HEK293T (cell line): ENCODE data around the gene MMP3.
"Not testable (repeated sequence)": the region's sequence is repeated elsewhere in the genome, so short reads cannot be mapped to it uniquely, and the experiment has no call there.

Experiments
- CTCF ChIA-PET: fragments of 350-600 bp; formaldehyde crosslinking; extraction: SDS; loops from one replicate; lab custom pipeline; 2021; ENCODE audit warnings: antibody characterized with exemption, inconsistent platforms; lab: Yijun Ruan, JAX
- POLR2A ChIA-PET: fragments of 350-600 bp; formaldehyde crosslinking; extraction: SDS; loops from one replicate; lab custom pipeline; 2020; ENCODE audit warnings: antibody characterized with exemption, inconsistent platforms; lab: Yijun Ruan, JAX
- DNase-seq: peaks from one replicate; pipeline ENCODE4 v3.0.0; 2012; ENCODE audit warnings: mixed read lengths; ENCODE audit errors: extremely low spot score
- ARNT ChIP-seq: fragments of 450-650 bp; IDR thresholded peaks from 2 replicates; pipeline ENCODE4 v1.6.1; 2017; ENCODE audit warnings: mild to moderate bottlenecking
- BHLHE40 ChIP-seq: fragments of 450-650 bp; IDR thresholded peaks from 2 replicates; pipeline ENCODE4 v1.6.1; 2016; ENCODE audit warnings: mild to moderate bottlenecking, moderate library complexity, borderline replicate concordance
- CTBP1 ChIP-seq: fragments of 450-650 bp; IDR thresholded peaks from 2 replicates; pipeline ENCODE4 v1.6.1; 2016; ENCODE audit warnings: borderline replicate concordance
- ELF4 ChIP-seq: fragments of 450-650 bp; IDR thresholded peaks from 2 replicates; pipeline ENCODE4 v1.6.1; 2017; ENCODE audit warnings: antibody characterized with exemption
- FOXA1 ChIP-seq: fragments of 450-650 bp; IDR thresholded peaks from 2 replicates; pipeline ENCODE4 v1.6.1; 2016; ENCODE audit warnings: mild to moderate bottlenecking
- FOXK2 ChIP-seq: fragments of 450-650 bp; IDR thresholded peaks from 2 replicates; pipeline ENCODE4 v1.6.1; 2016; ENCODE audit warnings: mild to moderate bottlenecking
- FOXM1 ChIP-seq: fragments of 450-650 bp; IDR thresholded peaks from 2 replicates; pipeline ENCODE4 v1.6.1; 2017; ENCODE audit warnings: mild to moderate bottlenecking, borderline replicate concordance
- HDGF ChIP-seq: fragments of 450-650 bp; IDR thresholded peaks from 2 replicates; pipeline ENCODE4 v1.6.1; 2017; ENCODE audit warnings: antibody characterized with exemption, borderline replicate concordance
- L3MBTL2 ChIP-seq: fragments of 450-650 bp; conservative IDR thresholded peaks from 2 replicates; pipeline ENCODE4 v1.6.1; 2016; ENCODE audit warnings: mild to moderate bottlenecking
- LEF1 ChIP-seq: fragments of 450-650 bp; IDR thresholded peaks from 2 replicates; pipeline ENCODE4 v1.6.1; 2017; ENCODE audit warnings: mild to moderate bottlenecking, borderline replicate concordance
- NFRKB ChIP-seq: fragments of 450-650 bp; IDR thresholded peaks from 2 replicates; pipeline ENCODE4 v1.6.1; 2016; ENCODE audit warnings: mild to moderate bottlenecking, moderate library complexity
- SP1 ChIP-seq: fragments of 450-650 bp; IDR thresholded peaks from 2 replicates; pipeline ENCODE4 v1.6.1; 2017
- SUZ12 ChIP-seq: fragments of 450-650 bp; IDR thresholded peaks from 2 replicates; pipeline ENCODE4 v1.6.1; 2016; ENCODE audit warnings: mild to moderate bottlenecking
- TARDBP ChIP-seq: fragments of 450-650 bp; IDR thresholded peaks from 2 replicates; pipeline ENCODE4 v1.6.1; 2016
- ZNF384 ChIP-seq: fragments of 450-650 bp; IDR thresholded peaks from 2 replicates; pipeline ENCODE4 v1.6.1; 2016
- TF ChIP-seq, protein P1 (sequence below): fragments of 450-650 bp; IDR thresholded peaks from 2 replicates; pipeline ENCODE4 v1.6.1; 2016

The MMP3 gene

DNA sequence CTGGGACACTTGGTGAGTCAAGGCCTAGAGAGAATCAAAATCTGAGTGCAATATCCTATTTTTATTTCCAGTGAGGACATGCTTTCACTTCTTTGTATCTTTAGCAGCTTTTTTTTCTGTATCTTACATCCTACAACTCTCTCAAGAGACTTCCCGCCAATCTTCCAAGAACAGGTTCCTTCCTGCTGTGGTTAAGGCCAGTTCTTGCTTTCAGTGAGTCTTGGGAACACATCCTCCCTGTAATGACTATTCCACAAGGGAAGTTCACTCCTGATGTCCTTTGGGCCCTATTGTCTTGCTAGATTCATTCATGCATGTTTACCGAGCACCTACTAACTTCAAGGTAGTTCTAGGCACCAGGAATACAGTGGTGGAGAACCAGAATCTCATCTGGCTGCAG, 35.2 kb upstream of the MMP3 start:
- POLR2A ChIA-PET: no interaction called here
- no peak for DNase-seq
- TF ChIP-seq L3MBTL2 (no peak), BHLHE40 (no peak), FOXA1 (no peak), SP1 (no peak), TARDBP (no peak), NFRKB (no peak), ARNT (no peak), CTBP1 (no peak), HDGF (no peak), FOXM1 (no peak), ELF4 (no peak), ZNF384 (no peak), SUZ12 (no peak), FOXK2 (no peak), LEF1 (no peak)
- TF ChIP-seq, protein P1, sequence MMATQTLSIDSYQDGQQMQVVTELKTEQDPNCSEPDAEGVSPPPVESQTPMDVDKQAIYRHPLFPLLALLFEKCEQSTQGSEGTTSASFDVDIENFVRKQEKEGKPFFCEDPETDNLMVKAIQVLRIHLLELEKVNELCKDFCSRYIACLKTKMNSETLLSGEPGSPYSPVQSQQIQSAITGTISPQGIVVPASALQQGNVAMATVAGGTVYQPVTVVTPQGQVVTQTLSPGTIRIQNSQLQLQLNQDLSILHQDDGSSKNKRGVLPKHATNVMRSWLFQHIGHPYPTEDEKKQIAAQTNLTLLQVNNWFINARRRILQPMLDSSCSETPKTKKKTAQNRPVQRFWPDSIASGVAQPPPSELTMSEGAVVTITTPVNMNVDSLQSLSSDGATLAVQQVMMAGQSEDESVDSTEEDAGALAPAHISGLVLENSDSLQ: no peak
- CTCF ChIA-PET: no interaction called here

- POLR2A ChIA-PET: no interaction called here
Observed at GRCh38 chr11:102874852-102875251, 31.4 kb upstream of the MMP3 start, which contains the start of gene MMP12. MMP12 (minus strand) TSS chr11:102874982; CDS start chr11:102874937, 45 bp downstream.

GRCh38 chr11:102869354-102869964, 26.1 kb upstream of the MMP3 start:
- DNase-seq, POLR2A ChIA-PET, CTCF ChIA-PET: not testable (repeated sequence)

More at GRCh38 chr11:102874852-102875251, 31.4 kb upstream of the MMP3 start, which contains the start of gene MMP12:
- CTCF ChIA-PET: no interaction called here
- TF ChIP-seq SP1: no peak
- TF ChIP-seq CTBP1: no peak
- TF ChIP-seq BHLHE40: no peak
- no peak for TF ChIP-seq NFRKB
- no peak for TF ChIP-seq FOXM1
- no peak for TF ChIP-seq HDGF
- no peak for TF ChIP-seq TARDBP
- no peak for TF ChIP-seq FOXA1
- TF ChIP-seq SUZ12: no peak
- TF ChIP-seq LEF1: no peak
- no peak for TF ChIP-seq ZNF384
- TF ChIP-seq FOXK2: no peak
- TF ChIP-seq, protein P1: no peak
- TF ChIP-seq ELF4: no peak
- TF ChIP-seq ARNT: no peak
- no peak for TF ChIP-seq L3MBTL2
- no peak for DNase-seq

- DNase-seq: no peak
- ChIA-PET POLR2A (no interaction called here), CTCF (no interaction called here)
- TF ChIP-seq ARNT: no peak
- TF ChIP-seq SP1: no peak
- TF ChIP-seq, protein P1: no peak
- TF ChIP-seq LEF1: no peak
- TF ChIP-seq FOXM1: no peak
- TF ChIP-seq CTBP1: no peak
Observed at GRCh38 chr11:102868339-102868738, 24.9 kb upstream of the MMP3 start.

- ChIA-PET POLR2A (no interaction called here), CTCF (no interaction called here)
- no peak for TF ChIP-seq ZNF384
- TF ChIP-seq SUZ12: no peak
- no peak for TF ChIP-seq CTBP1
- no peak for TF ChIP-seq ELF4
- no peak for TF ChIP-seq SP1
- no peak for TF ChIP-seq BHLHE40
- TF ChIP-seq ARNT: no peak
- TF ChIP-seq TARDBP: no peak
- TF ChIP-seq NFRKB: no peak
- TF ChIP-seq L3MBTL2: no peak
Observed at GRCh38 chr11:102864724-102865123, 21.3 kb upstream of the MMP3 start.

GRCh38 chr11:102853956-102854355, 10.5 kb upstream of the MMP3 start:
- CTCF ChIA-PET: no interaction called here
- DNase-seq: no peak
- TF ChIP-seq HDGF (no peak), TARDBP (no peak), LEF1 (no peak), FOXM1 (no peak), ZNF384 (no peak), SUZ12 (no peak), ARNT (no peak), FOXA1 (no peak)
- TF ChIP-seq, protein P1: no peak
- POLR2A ChIA-PET: no interaction called here

More at GRCh38 chr11:102864724-102865123, 21.3 kb upstream of the MMP3 start:
- DNase-seq: no peak
